Measurements from ENCODE around the gene IL15RA.

DNA sequence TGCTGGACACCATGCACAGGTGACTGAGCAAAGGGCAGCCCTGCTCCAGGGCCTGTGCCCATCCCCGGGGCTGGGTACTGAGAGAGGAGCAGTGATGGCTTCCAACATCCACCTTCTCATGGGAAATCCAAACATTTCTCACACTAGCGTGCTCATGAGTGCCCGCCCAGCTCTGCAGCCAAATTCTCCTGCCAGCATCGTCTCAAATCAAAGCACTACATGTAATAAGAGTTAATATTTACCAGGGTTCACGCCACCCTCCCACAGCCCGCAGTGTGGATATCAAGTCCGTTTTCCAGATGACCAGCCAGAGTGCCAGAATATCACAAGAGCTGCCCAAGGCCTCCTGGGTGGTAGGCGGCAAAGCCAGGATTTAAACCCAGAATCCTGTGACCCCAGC is 12.1 kb downstream of the IL15RA start:
- TF ChIP-seq MYC (IDR thresholded peaks at IDR 0.05; ENCODE audit: insufficient read depth, insufficient read length, insufficient replicate concordance, low read length, severe bottlenecking) (no peak), TBL1XR1 (IDR thresholded peaks at IDR 0.05; ENCODE audit: low read depth, low read length) (no peak), RFX5 (IDR thresholded peaks at IDR 0.05; ENCODE audit: low read depth, low read length) (no peak), ZNF24 (IDR thresholded peaks at IDR 0.05) (no peak), CHD2 (IDR thresholded peaks at IDR 0.05; ENCODE audit: borderline replicate concordance, low read depth, low read length) (no peak), HDAC6 (IDR thresholded peaks at IDR 0.05; ENCODE audit: unreplicated experiment) (no peak), CREM (IDR thresholded peaks at IDR 0.05; ENCODE audit: low read depth) (no peak), POLR2A (IDR thresholded peaks at IDR 0.05; ENCODE audit: low read depth, low read length) (no peak), SPI1 (IDR thresholded peaks at IDR 0.05; ENCODE audit: borderline replicate concordance, insufficient read depth, low read depth, low read length) (no peak), CEBPZ (IDR thresholded peaks at IDR 0.05; ENCODE audit: low read depth, low read length) (no peak), MEF2A (IDR thresholded peaks at IDR 0.05; ENCODE audit: insufficient read depth, low read depth, low read length) (no peak), NFYB (IDR thresholded peaks at IDR 0.05; ENCODE audit: insufficient read depth, low read depth, low read length) (no peak)
- TF ChIP-seq, protein P1, sequence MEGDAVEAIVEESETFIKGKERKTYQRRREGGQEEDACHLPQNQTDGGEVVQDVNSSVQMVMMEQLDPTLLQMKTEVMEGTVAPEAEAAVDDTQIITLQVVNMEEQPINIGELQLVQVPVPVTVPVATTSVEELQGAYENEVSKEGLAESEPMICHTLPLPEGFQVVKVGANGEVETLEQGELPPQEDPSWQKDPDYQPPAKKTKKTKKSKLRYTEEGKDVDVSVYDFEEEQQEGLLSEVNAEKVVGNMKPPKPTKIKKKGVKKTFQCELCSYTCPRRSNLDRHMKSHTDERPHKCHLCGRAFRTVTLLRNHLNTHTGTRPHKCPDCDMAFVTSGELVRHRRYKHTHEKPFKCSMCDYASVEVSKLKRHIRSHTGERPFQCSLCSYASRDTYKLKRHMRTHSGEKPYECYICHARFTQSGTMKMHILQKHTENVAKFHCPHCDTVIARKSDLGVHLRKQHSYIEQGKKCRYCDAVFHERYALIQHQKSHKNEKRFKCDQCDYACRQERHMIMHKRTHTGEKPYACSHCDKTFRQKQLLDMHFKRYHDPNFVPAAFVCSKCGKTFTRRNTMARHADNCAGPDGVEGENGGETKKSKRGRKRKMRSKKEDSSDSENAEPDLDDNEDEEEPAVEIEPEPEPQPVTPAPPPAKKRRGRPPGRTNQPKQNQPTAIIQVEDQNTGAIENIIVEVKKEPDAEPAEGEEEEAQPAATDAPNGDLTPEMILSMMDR (IDR thresholded peaks at IDR 0.05 in 2 of 3, conservative IDR thresholded peaks at IDR 0.05 in 1 of 3; ENCODE audit: control insufficient read depth in 2 of 3, extremely low read depth in 1 of 3, insufficient read depth in 1 of 3, low read depth in 3 of 3, low read length in 3 of 3) = no peak
- TF ChIP-seq, protein P2, sequence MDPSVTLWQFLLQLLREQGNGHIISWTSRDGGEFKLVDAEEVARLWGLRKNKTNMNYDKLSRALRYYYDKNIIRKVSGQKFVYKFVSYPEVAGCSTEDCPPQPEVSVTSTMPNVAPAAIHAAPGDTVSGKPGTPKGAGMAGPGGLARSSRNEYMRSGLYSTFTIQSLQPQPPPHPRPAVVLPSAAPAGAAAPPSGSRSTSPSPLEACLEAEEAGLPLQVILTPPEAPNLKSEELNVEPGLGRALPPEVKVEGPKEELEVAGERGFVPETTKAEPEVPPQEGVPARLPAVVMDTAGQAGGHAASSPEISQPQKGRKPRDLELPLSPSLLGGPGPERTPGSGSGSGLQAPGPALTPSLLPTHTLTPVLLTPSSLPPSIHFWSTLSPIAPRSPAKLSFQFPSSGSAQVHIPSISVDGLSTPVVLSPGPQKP (IDR thresholded peaks at IDR 0.05; ENCODE audit: low read depth, low read length) = no peak

Measured in GM12878 (cell line).